ENCODE data around the gene SCYGR5. TPM values are rescaled to one million over a fixed set of nuclear protein-coding genes. Genes with fewer than 3 reads are reported as not detected.

Gene SCYGR5
- total RNA-seq, 1 experiment from 2014 or later, result not detected

GRCh38 chr2:227713291-227713690, 46.7 kb downstream of the SCYGR5 start:
- intact Hi-C loops (cut with micrococcal nuclease), result no loop called here
- Histone ChIP-seq H2AFZ (ENCODE audit: low read depth, low read length, poor library complexity, severe bottlenecking) (no peak overlapping the region), H3K4me2 (ENCODE audit: low read length) (no peak overlapping the region), H3K9me3 (ENCODE audit: control insufficient read depth in 1 of 2, insufficient read depth in 1 of 2, low read depth in 1 of 2, low read length in 2 of 2) (no peaks in the 10 kb centered on the region), H3K9ac (ENCODE audit: low read length) (no peak overlapping the region), H4K20me1 (ENCODE audit: insufficient read depth) (no peaks in the 10 kb centered on the region), H3K4me3 (replicated peaks in 1 of 2; ENCODE audit: low read depth in 1 of 2, low read length in 2 of 2) (no peak overlapping the region), H3K79me2 (ENCODE audit: insufficient read depth, low read length) (no peaks in the 10 kb centered on the region), H3K4me1 (ENCODE audit: control insufficient read depth in 1 of 2, insufficient read depth in 2 of 2, low read length in 2 of 2) (no peaks in the 10 kb centered on the region), H3K27ac (ENCODE audit: low read depth, low read length) (no peak overlapping the region), H3K36me3 (ENCODE audit: control insufficient read depth in 1 of 2, insufficient read depth in 2 of 2, low read length in 2 of 2) (no peaks in the 10 kb centered on the region), H3K27me3 (ENCODE audit: insufficient read depth, low read length) (no peaks in the 10 kb centered on the region), H3K9me2 (ENCODE audit: insufficient read depth) (no peaks in the 10 kb centered on the region)
- no peak for TF ChIP-seq REST (IDR thresholded peaks at IDR 0.05; ENCODE audit: low read depth)
- no peak for TF ChIP-seq ZFX (IDR thresholded peaks at IDR 0.05)
- TF ChIP-seq, protein P1, sequence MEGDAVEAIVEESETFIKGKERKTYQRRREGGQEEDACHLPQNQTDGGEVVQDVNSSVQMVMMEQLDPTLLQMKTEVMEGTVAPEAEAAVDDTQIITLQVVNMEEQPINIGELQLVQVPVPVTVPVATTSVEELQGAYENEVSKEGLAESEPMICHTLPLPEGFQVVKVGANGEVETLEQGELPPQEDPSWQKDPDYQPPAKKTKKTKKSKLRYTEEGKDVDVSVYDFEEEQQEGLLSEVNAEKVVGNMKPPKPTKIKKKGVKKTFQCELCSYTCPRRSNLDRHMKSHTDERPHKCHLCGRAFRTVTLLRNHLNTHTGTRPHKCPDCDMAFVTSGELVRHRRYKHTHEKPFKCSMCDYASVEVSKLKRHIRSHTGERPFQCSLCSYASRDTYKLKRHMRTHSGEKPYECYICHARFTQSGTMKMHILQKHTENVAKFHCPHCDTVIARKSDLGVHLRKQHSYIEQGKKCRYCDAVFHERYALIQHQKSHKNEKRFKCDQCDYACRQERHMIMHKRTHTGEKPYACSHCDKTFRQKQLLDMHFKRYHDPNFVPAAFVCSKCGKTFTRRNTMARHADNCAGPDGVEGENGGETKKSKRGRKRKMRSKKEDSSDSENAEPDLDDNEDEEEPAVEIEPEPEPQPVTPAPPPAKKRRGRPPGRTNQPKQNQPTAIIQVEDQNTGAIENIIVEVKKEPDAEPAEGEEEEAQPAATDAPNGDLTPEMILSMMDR (IDR thresholded peaks at IDR 0.05 in 2 of 3, conservative IDR thresholded peaks at IDR 0.05 in 1 of 3; ENCODE audit: borderline replicate concordance in 1 of 3, insufficient read depth in 1 of 3, low read depth in 2 of 3, low read length in 2 of 3), result no peak
- no peak for TF ChIP-seq ZBTB33 (IDR thresholded peaks at IDR 0.05; ENCODE audit: extremely low read depth, insufficient replicate concordance, low read length)
- TF ChIP-seq, protein P2, sequence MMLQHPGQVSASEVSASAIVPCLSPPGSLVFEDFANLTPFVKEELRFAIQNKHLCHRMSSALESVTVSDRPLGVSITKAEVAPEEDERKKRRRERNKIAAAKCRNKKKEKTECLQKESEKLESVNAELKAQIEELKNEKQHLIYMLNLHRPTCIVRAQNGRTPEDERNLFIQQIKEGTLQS (IDR thresholded peaks at IDR 0.05), result no peak
- no peak for TF ChIP-seq EZH2phosphoT487 (IDR thresholded peaks at IDR 0.05; ENCODE audit: borderline replicate concordance)
- no peak for TF ChIP-seq EZH2 (IDR thresholded peaks at IDR 0.05)
- TF ChIP-seq POLR2AphosphoS5 (IDR thresholded peaks at IDR 0.05; ENCODE audit: low read depth, low read length), result no peak
- no peak for TF ChIP-seq ELF1 (IDR thresholded peaks at IDR 0.05; ENCODE audit: borderline replicate concordance, low read depth)
- TF ChIP-seq, protein P3, sequence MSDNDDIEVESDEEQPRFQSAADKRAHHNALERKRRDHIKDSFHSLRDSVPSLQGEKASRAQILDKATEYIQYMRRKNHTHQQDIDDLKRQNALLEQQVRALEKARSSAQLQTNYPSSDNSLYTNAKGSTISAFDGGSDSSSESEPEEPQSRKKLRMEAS (IDR thresholded peaks at IDR 0.05), result no peak
- no peak for TF ChIP-seq TCF7L2 (IDR thresholded peaks at IDR 0.05; ENCODE audit: borderline replicate concordance, extremely low read depth, insufficient read depth, insufficient read length)
- no peak for TF ChIP-seq RAD21 (IDR thresholded peaks at IDR 0.05; ENCODE audit: low read depth)
- no peak for TF ChIP-seq SIN3A (IDR thresholded peaks at IDR 0.05; ENCODE audit: low read depth)
- TF ChIP-seq SRF (IDR thresholded peaks at IDR 0.05; ENCODE audit: low read depth), result no peak
- TF ChIP-seq JUND (IDR thresholded peaks at IDR 0.05), result no peak
- TF ChIP-seq SP1 (IDR thresholded peaks at IDR 0.05; ENCODE audit: low read depth), result no peak
- ATAC-seq (no peak), DNase-seq (ENCODE audit: low read depth, low spot score) (no peak)
- ChIA-PET RAD21 (ENCODE audit: low non-redundant PET in 1 of 2, low total read pairs in 2 of 2, uncharacterized antibody in 2 of 2, unreplicated experiment in 2 of 2) (no interaction called here), CTCF (no interaction called here), POLR2A (no interaction called here)
- no TSS peak for BruUV-seq (replicated peaks)

All from HCT116 (cell line).